ENCODE data around the gene GALP.
"Not testable (repeated sequence)": the region's sequence is repeated elsewhere in the genome, so short reads cannot be mapped to it uniquely, and the experiment has no call there.

The GALP gene

DNA sequence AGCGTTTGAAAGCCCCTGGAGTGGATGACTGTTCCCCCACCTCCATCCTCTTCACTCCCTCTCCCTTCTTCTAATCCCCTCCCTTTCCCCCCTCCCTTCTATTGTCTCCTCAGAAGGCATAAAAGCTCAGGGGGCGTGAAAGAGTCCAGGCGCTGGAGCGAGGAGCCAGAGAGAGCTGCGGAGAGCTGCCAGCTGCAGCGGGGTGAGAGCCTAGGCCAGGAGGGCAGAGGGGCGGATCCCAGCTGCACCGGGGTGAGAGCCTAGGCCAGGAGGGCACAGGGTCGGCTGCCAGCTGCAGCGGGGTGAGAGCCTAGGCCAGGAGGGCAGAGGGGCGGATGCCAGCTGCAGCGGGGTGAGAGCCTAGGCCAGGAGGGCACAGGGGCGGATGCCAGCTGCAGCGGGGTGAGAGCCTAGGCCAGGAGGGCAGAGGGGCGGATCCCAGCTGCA lies at the start of gene GALP:
TSS of gene GALP (plus strand) at position 148 of the 447 bp plus-strand sequence. CDS start 1,101 bp downstream, outside the sequence.
- not testable (repeated sequence) for DNase-seq

DNA sequence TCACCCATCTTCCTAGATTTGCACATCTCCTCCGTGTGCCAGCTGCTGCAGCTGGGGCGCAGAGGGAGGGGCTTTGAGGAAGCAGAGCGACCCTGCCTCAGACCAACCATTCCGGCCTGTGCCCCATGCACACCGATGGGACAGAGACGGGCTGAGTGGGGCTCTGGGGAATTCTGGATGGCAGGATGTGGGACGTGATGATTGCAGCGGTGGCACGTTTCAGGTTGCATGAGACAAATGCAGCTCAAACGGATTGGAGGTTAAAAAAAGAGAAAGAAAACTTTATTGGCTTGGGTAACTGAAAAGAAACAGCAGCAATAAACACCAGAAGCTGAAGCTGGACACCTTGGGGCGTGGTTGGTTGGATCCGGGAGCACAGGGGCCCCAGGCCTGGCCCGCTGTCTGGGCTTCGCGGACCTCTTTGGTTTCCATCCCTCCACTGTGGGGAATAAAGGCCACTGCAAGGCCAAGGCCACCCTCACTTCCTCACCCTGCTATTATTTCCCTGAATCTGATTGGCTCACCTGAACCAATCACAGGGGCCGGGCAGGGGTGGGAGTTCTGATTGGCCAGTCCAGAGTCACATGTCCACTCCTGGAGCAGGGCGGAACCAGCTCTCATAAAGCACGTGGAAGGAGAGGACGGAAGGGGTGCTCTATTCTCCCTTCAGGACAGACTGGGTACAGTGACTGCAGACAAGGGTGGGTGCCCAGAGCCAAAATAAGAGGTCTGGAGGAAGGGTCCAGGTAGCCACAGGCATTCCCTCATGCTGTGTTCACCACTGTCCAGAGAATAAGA lies 48.6 kb upstream of the GALP start:
- DNase-seq = no peak

DNA sequence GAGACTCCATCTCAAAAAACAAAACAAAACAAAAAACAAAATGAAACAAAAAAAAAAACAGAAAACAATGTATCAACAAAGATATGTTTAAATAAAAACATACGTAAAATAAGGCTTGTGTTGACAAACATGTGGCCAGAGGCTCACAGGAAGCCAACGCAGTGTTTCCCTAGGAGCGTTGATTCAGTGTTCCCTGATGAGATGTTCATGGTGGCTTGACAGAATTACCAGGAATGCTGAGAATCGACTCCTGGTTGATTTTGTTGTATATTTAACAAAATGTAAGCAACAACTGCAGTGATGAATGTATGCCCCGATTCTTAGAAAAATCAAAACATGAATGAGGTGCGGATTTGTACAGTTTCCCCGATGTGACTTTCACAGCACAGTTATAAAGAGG lies 45.8 kb upstream of the GALP start:
- DNase-seq = no peak

DNA sequence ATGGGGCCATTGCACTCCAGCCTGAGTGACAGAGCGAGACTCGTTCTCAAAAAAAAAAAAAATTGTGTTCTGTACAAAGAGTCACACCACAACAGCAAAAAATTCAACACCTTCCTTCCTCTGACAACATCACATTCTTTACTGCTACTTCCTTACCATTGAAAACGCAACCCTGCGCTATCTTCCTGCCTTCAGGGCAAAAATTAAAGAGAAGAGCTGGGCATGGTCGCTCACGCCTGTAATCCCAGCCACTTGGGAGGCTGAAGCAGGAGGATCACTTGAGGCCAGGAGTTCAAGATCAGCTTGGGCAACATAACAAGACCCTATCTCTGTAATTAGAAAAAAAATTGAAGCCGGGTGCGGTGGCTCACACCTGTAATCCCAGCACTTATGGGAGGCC lies 44.2 kb upstream of the GALP start:
- DNase-seq = no peak

DNA sequence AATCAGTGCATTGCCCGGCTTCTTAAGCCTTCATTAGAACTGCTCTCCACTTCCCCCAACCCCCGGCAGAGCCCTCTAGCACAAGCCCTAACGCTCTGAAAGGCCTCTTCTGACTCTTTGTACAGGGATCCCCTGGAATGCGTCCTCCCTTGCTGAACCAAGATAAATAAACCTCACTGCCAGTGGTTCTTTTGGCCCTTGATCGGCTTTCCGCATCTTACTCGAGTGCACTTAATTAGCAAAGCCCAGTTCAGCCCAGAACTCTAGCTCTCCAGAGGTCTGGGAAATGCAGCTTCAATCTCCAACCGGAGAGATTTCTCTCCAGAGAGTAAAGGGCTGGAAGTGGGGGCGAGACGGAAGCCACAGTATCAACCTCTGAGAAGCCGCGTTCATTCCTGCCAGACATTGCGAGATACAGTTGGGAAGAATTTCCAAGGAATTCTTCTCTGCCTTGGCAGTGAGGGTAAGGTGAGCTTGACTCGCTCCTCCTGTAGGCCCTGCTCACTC lies 43.4 kb upstream of the GALP start:
- DNase-seq = no peak

DNA sequence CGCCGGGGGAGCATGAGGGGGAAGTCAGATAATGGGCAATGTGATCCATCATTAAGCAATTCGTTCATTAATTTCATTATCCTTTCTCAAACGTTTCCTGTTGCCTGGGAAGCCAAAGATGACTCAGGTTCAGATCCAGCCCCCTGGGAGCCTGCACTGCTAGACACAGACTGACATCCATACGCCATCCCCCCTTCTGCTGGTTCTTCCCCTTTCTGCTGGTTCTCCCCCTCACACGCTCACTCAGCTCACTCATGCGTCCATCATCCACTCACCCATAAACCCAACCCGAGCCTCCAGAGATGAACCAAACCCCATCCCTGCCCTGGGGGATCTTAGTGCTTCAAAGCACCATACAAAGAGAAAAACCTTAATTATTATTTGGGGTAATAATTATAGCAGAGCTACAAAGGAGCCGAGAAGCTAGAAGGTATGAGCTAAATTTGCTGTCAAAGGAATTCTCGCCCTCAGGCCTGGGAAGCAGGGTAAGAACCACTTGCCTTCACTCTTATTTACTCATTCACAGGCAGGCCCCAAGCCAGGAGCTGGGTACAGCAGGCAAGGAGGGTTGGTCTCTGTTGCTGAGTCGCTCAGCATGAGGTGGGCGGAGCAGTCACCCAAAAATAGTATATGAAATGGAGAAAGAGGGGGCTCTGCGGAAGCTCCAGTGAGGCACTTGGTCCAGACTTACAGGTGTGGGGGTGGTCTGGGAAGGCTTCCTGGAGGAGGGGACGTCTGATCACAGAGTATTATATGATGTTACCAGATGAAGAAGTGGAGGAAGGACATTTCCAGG lies 41.8 kb upstream of the GALP start:
- DNase-seq = no peak

DNA sequence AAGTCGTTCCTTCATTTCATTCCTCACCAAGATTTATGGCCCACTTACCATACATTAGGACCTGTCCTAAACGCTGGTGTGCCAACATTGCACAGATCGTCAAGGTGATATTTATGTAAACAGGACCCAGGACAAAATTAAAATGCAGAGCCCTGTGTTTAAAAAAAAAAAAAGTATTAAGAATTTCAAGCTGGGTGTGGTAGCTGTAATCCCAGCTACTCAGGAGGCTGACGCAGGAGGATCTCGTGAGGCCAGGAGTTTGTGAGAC lies 41.2 kb upstream of the GALP start:
- DNase-seq = no peak

DNA sequence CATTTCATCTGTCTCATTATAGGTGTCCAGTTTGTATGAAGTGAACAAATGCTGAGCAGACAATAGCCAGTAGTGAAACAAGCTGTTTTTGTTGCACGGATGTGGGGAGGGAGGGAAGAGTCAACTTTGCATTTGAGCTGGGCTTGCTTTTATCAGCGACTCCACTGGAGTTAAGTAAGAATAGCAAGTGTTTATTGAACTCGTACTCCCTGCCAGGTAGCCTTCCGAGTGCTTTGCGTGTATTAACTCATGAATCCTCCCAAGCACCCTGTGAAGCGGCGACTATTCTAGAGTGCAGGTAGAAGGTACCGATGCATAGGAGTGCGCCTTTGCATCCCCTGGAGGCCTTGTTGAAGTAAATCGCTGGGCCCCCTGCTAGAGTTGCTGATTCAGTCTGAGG lies 39.4 kb upstream of the GALP start:
- DNase-seq = no peak

DNA sequence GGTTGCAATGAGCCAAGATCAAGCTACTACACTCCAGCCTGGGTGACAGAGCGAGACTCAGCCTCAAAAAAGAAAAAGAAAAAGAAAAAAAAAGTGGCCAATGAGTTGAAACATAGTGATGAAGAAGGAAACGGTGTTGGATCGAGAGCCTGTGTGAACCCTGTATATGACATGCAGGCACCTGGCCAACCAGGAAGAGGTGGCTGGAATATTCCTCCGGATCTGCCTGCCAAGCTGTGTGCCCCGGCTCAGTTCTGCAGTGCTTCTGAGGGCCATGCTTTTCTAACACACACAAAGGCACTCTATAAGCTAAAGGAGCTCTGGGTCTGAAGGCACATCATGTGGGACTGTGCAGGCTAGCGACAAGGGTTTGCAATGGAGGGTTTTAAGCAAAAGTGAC lies 38.4 kb upstream of the GALP start:
- no peak for DNase-seq

DNA sequence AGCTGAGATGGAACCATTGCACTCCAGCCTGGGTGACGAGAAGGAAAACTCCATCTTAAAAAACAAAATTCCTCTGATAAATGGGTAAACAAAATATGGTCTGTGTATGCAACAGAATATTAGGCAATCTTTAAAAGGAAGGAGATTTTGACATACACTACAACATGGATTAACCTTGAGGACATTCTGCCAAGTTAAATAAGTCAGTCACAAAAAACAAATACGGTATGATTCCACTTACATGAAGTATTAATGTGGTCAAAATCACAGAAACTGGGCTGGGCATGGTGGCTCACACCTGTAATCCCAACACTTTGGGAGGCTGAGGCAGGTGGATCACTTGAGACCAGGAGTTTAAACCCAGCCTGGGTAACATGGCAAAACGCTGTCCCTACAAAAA lies 37.7 kb upstream of the GALP start:
- no peak for DNase-seq

DNA sequence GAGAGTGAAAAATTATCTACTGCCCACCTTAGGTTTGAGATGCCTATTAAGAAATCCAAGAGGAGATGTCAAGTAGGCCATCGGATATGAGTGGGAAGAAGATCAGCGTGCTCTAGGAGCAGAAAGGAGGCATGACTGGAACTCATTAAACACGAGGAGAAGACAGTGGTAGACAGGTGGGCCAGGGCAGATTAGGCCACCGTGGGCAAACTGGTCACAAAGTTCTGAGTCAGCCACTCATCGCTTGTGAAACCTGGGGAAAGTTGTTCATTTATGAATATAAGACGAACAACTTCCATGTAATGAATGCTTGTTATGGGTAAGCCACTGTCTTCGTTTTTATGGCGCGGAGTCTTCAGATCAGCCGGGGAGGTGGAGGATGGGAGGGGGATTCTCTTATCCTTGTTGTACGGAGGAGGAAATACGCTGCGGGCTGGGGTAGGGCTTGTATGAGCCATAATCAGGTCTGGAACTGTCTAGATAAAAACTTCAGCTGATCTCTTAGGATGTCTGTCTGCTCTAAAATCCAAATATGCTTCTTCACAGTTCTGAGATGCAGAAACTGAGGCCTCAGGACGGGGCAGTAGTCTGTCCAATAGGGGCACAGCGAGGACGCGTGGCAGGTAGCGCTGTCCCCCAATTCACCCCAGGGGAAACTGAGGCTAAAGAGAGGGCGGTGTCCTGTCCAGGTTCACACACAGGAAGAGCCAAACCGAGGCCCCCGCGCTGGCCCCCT lies 35.8 kb upstream of the GALP start:
- DNase-seq = no peak

DNA sequence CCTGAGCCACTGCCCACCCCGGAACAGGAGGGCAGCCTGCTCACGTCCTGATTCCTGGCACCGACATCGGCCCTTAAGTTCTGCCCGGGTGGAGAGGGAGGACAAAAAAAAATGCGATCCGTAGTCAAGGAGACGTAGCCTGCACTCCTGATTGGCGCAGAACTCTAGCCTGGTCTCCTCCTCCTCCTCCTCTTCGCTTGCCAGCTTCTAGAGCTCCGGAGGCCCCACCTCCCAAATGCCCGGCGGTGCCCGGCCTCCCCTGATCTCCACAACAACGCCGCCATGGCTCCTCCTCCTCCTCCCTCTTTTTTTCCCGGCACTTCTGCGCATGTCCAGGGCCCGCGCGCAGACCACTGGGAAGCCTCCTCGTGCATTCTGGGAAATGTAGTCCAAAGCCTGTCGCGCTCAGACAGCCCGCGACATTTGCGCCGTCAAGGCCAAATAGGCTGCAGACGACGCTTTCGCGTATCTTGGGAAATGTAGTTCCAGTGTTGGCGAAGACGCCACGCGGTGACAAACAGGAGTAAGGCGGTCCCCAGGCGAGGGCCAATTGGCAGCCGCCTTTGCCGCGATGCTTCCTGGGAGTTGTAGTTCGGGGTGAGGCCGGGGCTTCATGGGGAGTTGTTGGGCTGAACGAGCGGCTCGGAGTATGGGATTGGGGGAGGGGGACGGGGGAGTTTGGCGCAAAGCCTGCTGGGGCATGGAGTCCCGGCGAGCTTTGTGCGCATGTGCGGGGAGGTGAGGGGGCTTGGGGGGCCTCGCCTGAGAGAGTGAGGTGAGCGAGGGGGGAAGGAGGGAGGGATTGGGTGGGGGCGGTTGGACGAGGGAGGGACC lies 35.0 kb upstream of the GALP start, which contains the start of gene ZNF444:
TSS of gene ZNF444 (plus strand) at position 705 of the 834 bp plus-strand sequence. CDS start 5,625 bp downstream, outside the sequence.
- peak; percentile 99 for DNase-seq

DNA sequence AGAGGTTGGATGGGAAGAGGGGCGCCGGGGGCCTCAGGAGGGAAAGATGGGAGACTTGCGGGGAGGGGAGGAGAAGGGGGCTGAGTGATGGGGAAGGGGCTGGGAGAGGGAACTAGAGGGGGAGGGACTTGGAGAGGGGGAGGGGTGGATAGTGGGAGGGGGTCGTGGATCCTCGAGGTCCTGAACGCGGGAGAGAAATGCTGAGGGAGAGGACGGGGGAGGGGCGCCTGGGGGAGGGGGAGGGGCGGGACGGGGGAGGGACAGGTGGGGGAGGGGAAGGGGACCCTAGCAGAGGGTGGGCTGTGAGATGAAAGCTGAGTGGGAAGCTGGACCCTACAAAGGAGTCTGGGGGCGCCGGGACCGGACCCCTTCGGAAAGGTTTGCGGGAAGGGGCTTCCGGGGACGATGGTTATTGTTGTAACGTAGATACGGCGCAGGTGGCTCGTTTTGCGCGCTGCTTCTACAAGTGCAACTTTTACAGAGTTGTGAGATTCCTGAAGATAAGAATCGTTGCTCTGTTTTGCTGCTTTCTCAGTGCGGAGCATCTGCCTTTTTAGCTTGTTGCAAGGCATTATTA lies 34.3 kb upstream of the GALP start:
- no peak for DNase-seq

DNA sequence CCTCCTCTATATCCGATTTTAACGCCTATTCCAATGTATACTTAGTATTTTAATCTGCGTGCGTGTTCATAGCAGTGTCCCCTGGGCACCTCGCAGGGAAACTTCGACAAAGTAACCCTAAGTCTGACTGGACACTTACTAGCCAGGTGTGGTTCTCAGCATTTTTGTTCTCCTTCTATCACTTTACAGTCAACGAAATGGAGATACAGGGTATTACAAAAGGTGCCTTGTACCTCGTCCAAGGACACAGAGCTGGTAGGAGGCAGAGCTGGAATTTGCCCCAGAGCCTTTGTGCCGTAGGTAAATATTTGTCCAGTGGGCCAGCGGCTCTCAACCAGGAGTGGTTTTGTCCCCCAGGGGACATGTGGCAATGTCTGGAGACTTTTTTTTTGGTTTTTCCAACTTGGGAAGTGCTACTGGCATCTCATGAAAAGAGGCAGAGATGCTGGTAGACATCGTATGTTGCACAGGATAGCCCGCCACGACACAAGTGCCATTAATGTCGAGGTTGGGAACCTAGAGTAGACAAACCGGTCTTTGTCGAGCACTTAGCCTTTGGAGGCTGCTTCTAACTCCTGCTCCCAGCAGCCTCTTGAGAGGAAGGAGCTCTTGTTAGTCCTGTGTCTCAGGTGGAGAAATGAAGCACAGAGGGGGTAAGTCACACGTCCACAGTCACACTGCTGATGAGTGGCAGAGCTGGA lies 33.6 kb upstream of the GALP start:
- DNase-seq = no peak

DNA sequence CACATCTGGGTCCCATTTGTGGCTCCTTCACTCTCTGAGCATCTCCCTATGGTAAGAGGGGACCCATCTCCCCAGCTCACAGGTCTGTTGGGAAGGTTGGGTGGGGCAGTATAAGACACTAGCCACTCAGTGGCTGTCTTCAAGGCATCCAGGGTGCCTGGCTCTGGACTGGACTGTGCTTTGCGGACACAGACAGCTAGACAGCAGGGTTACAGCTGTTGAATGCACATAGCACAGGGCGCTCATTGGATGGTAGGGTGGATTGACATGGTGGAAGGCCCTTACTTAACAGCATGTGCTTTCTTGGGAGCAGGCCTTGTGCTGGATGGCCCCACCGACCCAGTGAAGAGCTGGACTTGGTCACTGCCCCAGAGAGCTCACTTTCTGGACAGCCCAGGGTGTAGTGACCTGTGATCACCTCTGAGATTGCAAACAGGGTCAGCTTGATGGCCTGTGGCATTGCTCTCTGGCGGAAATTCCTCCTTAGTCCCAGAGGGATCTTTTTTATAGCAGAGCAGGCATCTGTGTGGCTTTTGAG lies 32.8 kb upstream of the GALP start:
- no peak for DNase-seq

DNA sequence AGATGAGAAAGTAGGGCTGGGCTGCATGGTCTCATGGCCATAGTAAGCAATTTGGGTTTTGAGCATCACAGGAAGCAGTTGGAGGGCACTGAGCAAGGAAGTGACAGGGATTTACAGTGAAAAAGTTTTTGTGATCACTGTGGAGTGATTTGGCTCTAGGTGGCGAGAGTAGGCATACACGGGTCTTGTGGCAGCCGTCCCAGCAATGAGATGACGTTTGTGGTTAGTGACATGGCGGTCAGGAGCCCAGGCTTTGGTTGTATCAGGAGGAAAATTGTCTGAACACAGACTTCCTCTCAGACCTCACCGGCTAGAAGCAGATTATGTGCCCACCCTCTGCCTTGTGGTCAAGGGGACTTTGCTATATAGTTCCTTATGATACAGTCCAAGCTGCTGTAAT lies 31.4 kb upstream of the GALP start:
- DNase-seq = no peak

DNA sequence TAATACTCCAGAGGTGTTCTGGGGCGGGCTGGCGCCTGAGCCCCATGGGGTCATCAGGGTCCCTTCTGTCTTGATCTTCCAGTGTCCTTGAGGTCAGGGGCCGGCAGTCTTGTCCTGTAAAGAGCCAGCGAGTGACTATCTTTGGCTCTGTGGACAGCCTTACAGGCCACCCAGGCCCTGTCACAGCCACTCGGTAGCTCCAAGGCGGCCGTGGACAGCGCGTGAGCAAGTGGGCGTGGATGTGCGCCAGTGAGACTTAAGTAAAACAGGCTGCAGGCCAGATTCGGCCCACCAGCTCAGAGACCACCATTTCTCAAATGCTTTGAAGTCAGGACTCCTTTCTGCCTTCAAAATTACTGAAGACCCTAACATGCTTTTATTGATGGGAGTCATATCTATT lies 31.0 kb upstream of the GALP start:
- DNase-seq = no peak

DNA sequence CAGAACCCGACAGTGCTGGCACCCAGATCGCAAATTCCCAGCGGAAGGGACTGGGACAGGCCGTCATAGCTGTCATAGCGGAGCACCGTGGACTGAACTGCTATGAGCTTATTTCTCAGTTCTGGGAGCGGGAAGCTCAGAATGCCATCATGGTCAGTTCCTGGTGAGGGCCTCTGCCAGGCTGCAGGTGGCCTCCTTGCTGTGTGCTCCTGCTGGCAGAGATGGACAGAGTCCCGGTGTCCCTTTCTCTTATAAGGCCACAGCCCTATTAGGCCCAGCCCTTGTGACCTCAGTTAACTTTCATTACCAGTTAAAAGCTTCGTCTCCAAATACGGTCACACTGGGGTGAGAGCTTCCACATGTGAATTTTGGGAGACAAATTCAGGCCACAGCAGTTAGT lies 30.1 kb upstream of the GALP start:
- no peak for DNase-seq

DNA sequence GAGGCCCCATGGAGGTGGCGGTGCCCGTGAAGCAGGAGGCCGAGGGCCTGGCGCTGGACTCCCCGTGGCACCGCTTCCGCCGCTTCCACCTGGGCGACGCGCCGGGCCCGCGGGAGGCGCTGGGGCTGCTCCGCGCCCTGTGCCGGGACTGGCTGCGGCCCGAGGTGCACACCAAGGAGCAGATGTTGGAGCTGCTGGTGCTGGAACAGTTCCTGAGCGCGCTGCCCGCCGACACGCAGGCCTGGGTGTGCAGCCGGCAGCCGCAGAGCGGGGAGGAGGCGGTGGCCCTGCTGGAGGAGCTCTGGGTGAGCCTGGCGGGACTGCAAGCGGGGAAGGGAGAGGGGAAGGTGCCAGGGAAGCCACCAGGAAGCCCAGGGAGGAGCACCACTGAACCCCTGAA lies 28.9 kb upstream of the GALP start:
- no peak for DNase-seq

DNA sequence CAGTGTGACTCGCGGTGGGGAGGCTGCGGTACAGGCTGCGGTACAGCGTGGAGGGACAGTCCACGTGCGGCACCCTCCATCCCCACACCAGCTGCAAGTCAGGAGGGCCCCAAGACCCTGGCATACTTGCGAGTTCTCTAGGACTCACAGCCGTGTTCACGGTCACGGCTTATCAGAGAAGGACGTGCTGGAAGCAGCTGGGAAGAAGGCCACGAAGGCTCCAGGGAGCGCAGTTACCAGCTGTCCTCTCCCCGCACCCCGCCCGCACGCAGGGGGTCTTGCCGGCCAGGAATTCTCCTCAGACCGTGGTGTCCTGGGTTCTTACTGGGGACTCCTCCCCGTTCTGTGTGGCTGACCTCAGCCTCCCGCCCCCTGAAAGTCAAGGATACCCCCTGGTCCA lies 28.5 kb upstream of the GALP start:
- DNase-seq = no peak

DNA sequence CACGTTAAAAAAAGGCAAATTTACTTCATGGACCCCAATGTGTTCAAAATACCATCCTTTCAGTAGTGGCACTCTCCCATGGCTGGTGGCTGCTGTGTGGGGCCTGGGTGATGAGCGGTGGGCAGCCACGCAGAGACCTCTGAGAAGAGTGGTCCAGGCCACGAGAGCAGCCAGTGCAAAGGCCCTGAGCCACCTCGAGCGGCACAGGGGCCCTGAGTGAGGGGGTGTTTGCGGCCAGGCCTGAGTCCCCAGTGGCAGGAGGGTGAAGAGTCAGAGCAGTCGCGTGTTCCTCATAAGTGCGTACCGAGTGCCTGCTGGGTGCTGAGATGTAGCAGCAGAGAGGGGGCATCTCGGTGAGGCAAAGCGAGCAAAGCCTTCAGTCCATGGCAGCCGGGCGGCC lies 27.7 kb upstream of the GALP start:
- no peak for DNase-seq
